ENCODE data around the gene LRRC75B. TPM values are rescaled to one million over a fixed set of nuclear protein-coding genes. Genes with fewer than 3 reads are reported as not detected.

Gene LRRC75B
- total RNA-seq, 1 experiment from 2014 or later = 18.1 TPM

GRCh38 chr22:24563246-24563645 lies 29.6 kb downstream of the LRRC75B start:
- H3K4ac ChIP-seq (ENCODE audit: low read depth, low read length) = no peak overlapping the region
- no peak overlapping the region for H3K27ac ChIP-seq (ENCODE audit: insufficient read length, low read depth, low read length)
- no peaks in the 10 kb centered on the region for H4K20me1 ChIP-seq (ENCODE audit: control insufficient read depth, insufficient read depth, insufficient read length)
- H3K4me3 Mint-ChIP-seq = no peak overlapping the region
- H2BK20ac ChIP-seq (ENCODE audit: low read depth, low read length, poor library complexity, severe bottlenecking) = no peak overlapping the region
- no peaks in the 10 kb centered on the region for H3K23me2 ChIP-seq (ENCODE audit: insufficient read length, low read depth, low read length, poor library complexity, severe bottlenecking)
- H3K9me3 ChIP-seq (ENCODE audit: control insufficient read depth, low read depth, low read length) = no peaks in the 10 kb centered on the region
- H3K4me2 ChIP-seq (ENCODE audit: insufficient read depth, insufficient read length, low read length) = no peak overlapping the region
- no peak overlapping the region for H3K23ac ChIP-seq (ENCODE audit: insufficient read length, low read depth, low read length)
- H2BK15ac ChIP-seq (ENCODE audit: low read depth, low read length) = no peak overlapping the region
- no peak overlapping the region for H2AFZ ChIP-seq (ENCODE audit: low read length)
- no peak for TF ChIP-seq CTCF (conservative IDR thresholded peaks at IDR 0.05)
- WGBS (ENCODE audit: extremely low coverage, insufficient read length, low lambda C conversion rate) = no CpG with 5 or more reads among the region's 2 CpGs
- H3K27me3 Mint-ChIP-seq (ENCODE audit: low read depth) = no peaks in the 10 kb centered on the region
- H3K14ac ChIP-seq (ENCODE audit: insufficient read depth, low read length) = no peak overlapping the region
- H3K4me1 Mint-ChIP-seq = no peaks in the 10 kb centered on the region; a peak in 1 of 4 replicates
- H3K56ac ChIP-seq (ENCODE audit: insufficient read length, low read depth, low read length) = no peak overlapping the region
- no peak overlapping the region for H3K18ac ChIP-seq (ENCODE audit: insufficient read length, low read depth, low read length)
- H3K9me3 Mint-ChIP-seq = no peaks in the 10 kb centered on the region
- H2BK12ac ChIP-seq (ENCODE audit: insufficient read length, low read depth, low read length) = no peak overlapping the region
- no peak for DNase-seq
- H2BK120ac ChIP-seq (ENCODE audit: low read depth, low read length, poor library complexity, severe bottlenecking) = no peak overlapping the region
- no peak overlapping the region for H4K5ac ChIP-seq (ENCODE audit: insufficient read length, low read depth, low read length)
- H3K36me3 Mint-ChIP-seq (ENCODE audit: insufficient read depth in 1 of 3, low read depth in 3 of 3) = peaks cover 32 to 69% (median 55%) of the 10 kb centered on the region in 3 experiments; a peak in 6 of 7 replicates
- no peaks in the 10 kb centered on the region for H3K4me1 ChIP-seq (ENCODE audit: insufficient read depth, low read length)
- no peak overlapping the region for H3K27ac Mint-ChIP-seq
- no peak overlapping the region for H3T11ph ChIP-seq (ENCODE audit: low read length)
- no peak overlapping the region for H2BK5ac ChIP-seq (ENCODE audit: insufficient read length, low read length)
- H4K8ac ChIP-seq (replicated peaks; ENCODE audit: insufficient read length, low read depth, low read length) = no peak overlapping the region
- H4K91ac ChIP-seq (ENCODE audit: insufficient read length, low read depth, low read length) = no peak overlapping the region
- H3K9ac ChIP-seq (ENCODE audit: extremely low read depth, insufficient read length, low read length) = no peak overlapping the region
- H3K79me1 ChIP-seq (ENCODE audit: insufficient read depth, low read depth, low read length, poor library complexity, severe bottlenecking) = no peaks in the 10 kb centered on the region
- no peaks in the 10 kb centered on the region for H3K27me3 ChIP-seq (ENCODE audit: insufficient read depth, low read length)
- H3K79me2 ChIP-seq (ENCODE audit: insufficient read depth, low read length) = peaks cover 55% of the 10 kb centered on the region
- H2AK5ac ChIP-seq (ENCODE audit: insufficient read length, low read length) = no peak overlapping the region

Measured in H9 (cell line).